Measurements from ENCODE around the gene RPAP2. TPM values are rescaled to one million over a fixed set of nuclear protein-coding genes. Genes with fewer than 3 reads are reported as not detected.

The RPAP2 gene
- total and polyA plus RNA-seq, 2 of the 8 experiments (the other 6 are each of a cell fraction or from before 2014, with no cell fraction given), result 7.9 to 28.4 TPM

GRCh38 chr1:92441316-92441696, 142.4 kb downstream of the RPAP2 start (continued):
- TF ChIP-seq CHD7 (IDR thresholded peaks at IDR 0.05; ENCODE audit: insufficient replicate concordance, low read length), result no peak
- no peak for TF ChIP-seq BACH1 (IDR thresholded peaks at IDR 0.05; ENCODE audit: low read length)
- TF ChIP-seq CHD2 (IDR thresholded peaks at IDR 0.05; ENCODE audit: low read length), result no peak
- no peak for TF ChIP-seq SP1 (IDR thresholded peaks at IDR 0.05; ENCODE audit: low read depth, low read length)

Measured in H1 (cell line).